Lower lobe of right lung (tissue), 2 donors: Measurements from ENCODE around the gene RRAS. TPM values are rescaled to one million over a fixed set of nuclear protein-coding genes. Genes with fewer than 3 reads are reported as not detected.

Experiments used
- ATAC-seq, 2 donors: fragments of 200-7000 bp; cut with Tn5 transposase; one replicate each; pipeline ENCODE4 v1.9.1; 2020 to 2022; ENCODE audit warnings: mild to moderate bottlenecking in 2 of 2, moderate library complexity in 2 of 2
- DNase-seq: peaks from one replicate; pipeline ENCODE4 v3.0.0-alpha.2; 2020
- H3K27ac ChIP-seq: fragments of 200-600 bp; one replicate; pipeline ENCODE4 v1.8.0; 2022
- H3K27me3 ChIP-seq: fragments of 200-600 bp; one replicate; pipeline ENCODE4 v1.8.0; 2022; ENCODE audit warnings: low read depth
- H3K36me3 ChIP-seq: fragments of 200-600 bp; one replicate; pipeline ENCODE4 v1.8.0; 2022; ENCODE audit warnings: mild to moderate bottlenecking
- H3K4me1 ChIP-seq: fragments of 200-600 bp; one replicate; pipeline ENCODE4 v1.8.0; 2022
- H3K4me3 ChIP-seq: fragments of 200-600 bp; one replicate; pipeline ENCODE4 v1.8.0; 2022; ENCODE audit warnings: mild to moderate bottlenecking
- H3K9me3 ChIP-seq: fragments of 200-600 bp; one replicate; pipeline ENCODE4 v1.8.0; 2022
- CTCF ChIP-seq: fragments of 200-600 bp; IDR thresholded peaks from one replicate; pipeline ENCODE4 v1.8.0; 2022; ENCODE audit warnings: antibody characterized with exemption, mild to moderate bottlenecking
- intact Hi-C: fragments of 100-400 bp; cut with DNase I; formaldehyde crosslinking; loops from one replicate; pipeline ENCODE4 v1.11.0; 2022
- long read RNA-seq: library from polyadenylated mRNA; unstranded; transcript quantifications from one replicate; pipeline ENCODE4 v2.0.0, GENCODE V29; 2021
- total RNA-seq: library from RNA; stranded (reverse); fragmentation: NEBNext Ultra II Directional; extraction: Animal tissue kit (Norgen Biotek cat#: 25700); gene quantifications from one replicate; pipeline ENCODE4 v1.2.1, GENCODE V29; 2021
- donor health status: DM: no; HTN: yes; CAD: no; lungs with severe emphysema.

Gene RRAS
- total RNA-seq = 114 TPM
- long read RNA-seq, transcript RRAS-201 (6 exons, 1,044 nt) = major isoform, 209 of 241 reads
- long read RNA-seq, partial matches to known transcripts = 17 of 241 reads
- long read RNA-seq, other reads (novel, unspliced or antisense) = 15 of 241 reads

DNA sequence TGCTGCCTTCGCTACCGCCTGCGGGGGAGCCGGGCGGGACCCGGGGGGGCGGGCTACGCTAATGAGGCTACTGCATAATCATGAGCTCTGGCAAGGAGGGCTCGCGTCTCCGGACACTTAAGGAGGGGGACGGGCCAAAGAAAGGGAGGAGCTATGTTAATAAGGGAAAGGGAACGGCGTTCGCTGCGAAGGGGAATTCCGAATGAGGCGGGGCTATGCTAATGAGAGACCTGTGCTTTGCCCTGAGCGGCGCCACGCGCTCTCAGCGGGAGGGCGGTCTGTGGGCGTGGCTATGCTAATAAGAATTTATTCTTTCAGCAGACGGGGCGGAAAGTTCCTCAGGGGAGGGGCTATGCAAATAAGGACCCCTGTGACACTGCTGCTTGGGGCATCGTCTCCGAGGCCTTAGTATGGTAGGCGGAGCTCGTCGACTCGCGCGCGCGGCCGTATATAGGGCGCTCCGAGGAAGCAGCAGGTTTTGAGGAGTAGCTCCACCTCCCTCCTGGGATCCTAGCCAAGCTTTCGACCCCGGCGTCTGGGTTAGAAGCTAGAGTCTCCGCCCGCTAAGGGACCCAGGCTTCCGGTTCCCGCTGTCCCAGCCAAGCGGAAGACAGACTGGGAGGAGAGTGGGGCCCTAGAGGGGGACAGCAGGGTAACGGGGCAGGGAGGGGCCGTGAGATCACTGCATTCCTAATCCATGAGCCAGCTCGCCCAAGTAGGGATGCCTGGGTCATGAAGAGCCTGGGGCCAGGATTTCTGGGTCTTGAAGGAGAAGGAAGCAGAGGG is at the start of gene RRAS:
TSS of gene RRAS (minus strand) at position 31 of the 786 bp plus-strand sequence. CDS start 45 bp downstream, outside the sequence.
- H3K9me3 ChIP-seq = no peaks in the 10 kb centered on the region
- peaks cover 17% of the 10 kb centered on the region for H3K36me3 ChIP-seq
- peak; percentile 79 to 86 for ATAC-seq
- H3K27ac ChIP-seq = peak within 1 kb of the TSS; percentile 99
- H3K4me1 ChIP-seq = peaks cover 62% of the 10 kb centered on the region
- intact Hi-C loops = no loop called here
- peak; percentile 100 for DNase-seq
- peak within 1 kb of the TSS; percentile 94 for H3K4me3 ChIP-seq
- TF ChIP-seq CTCF = no peak
- H3K27me3 ChIP-seq = no peaks in the 10 kb centered on the region

- Histone ChIP-seq H3K9me3 (no peaks in the 10 kb centered on the region), H3K36me3 (peaks cover 38% of the 10 kb centered on the region), H3K27ac (peak within 1 kb of the TSS; percentile 61), H3K27me3 (peaks cover 26% of the 10 kb centered on the region), H3K4me3 (peak within 1 kb of the TSS; percentile 63), H3K4me1 (peaks cover 28% of the 10 kb centered on the region)
- TF ChIP-seq CTCF = peak; percentile 56
- ATAC-seq (peak; percentile 69 to 71), DNase-seq (peak; percentile 69)
- intact Hi-C loops = no loop called here
These were observed 49.5 kb upstream of the RRAS start, which contains the start of gene ADM5 for GRCh38 chr19:49689133-49690078. Gene ADM5, plus strand, starts transcription at chr19:49689594. Its CDS starts 244 bp downstream, at chr19:49689838.

GRCh38 chr19:49688531-49689132 is 48.7 kb upstream of the RRAS start:
- TF ChIP-seq CTCF = no peak
- no peaks in the 10 kb centered on the region for H3K9me3 ChIP-seq
- no peak for DNase-seq
- ATAC-seq = no peak
- intact Hi-C loops = no loop called here
- peak overlapping the region; percentile 61 for H3K27ac ChIP-seq
- H3K36me3 ChIP-seq = peaks cover 46% of the 10 kb centered on the region
- H3K4me1 ChIP-seq = peaks cover 28% of the 10 kb centered on the region
- H3K27me3 ChIP-seq = peaks cover 26% of the 10 kb centered on the region
- H3K4me3 ChIP-seq = peak overlapping the region; percentile 63

- intact Hi-C loops = no loop called here
- Histone ChIP-seq H3K36me3 (peaks cover 55% of the 10 kb centered on the region), H3K9me3 (no peaks in the 10 kb centered on the region), H3K27ac (peak overlapping the region; percentile 61), H3K4me1 (peaks cover 28% of the 10 kb centered on the region), H3K4me3 (peak overlapping the region; percentile 63), H3K27me3 (peaks cover 26% of the 10 kb centered on the region)
- ATAC-seq (no peak), DNase-seq (no peak)
- TF ChIP-seq CTCF = no peak
These were observed 47.8 kb upstream of the RRAS start for GRCh38 chr19:49687566-49688316.
